T-helper 1 cell treated with Interleukin-12 subunit alpha and Interleukin-12 subunit beta and Interleukin-4 antibody, amounts not matched to agents 30 μg/mL and 1 μg/mL, for 36 hours (primary cell): Measurements from ENCODE around the gene DUSP21.

Source experiments
- H3K27ac Mint-ChIP-seq: one replicate; pipeline ENCODE4 v1.8.0; 2021; ENCODE audit warnings: mild to moderate bottlenecking, mixed read lengths
- H3K27me3 Mint-ChIP-seq: one replicate; pipeline ENCODE4 v1.8.0; 2021; ENCODE audit warnings: low read depth, mixed read lengths
- H3K36me3 Mint-ChIP-seq: one replicate; pipeline ENCODE4 v1.8.0; 2021; ENCODE audit warnings: low read depth, mixed read lengths
- H3K4me1 Mint-ChIP-seq: one replicate; pipeline ENCODE4 v1.8.0; 2021; ENCODE audit warnings: low read depth, mixed read lengths
- H3K4me3 Mint-ChIP-seq: one replicate; pipeline ENCODE4 v1.8.0; 2021; ENCODE audit warnings: mild to moderate bottlenecking, moderate library complexity, mixed read lengths
- H3K9me3 Mint-ChIP-seq: one replicate; pipeline ENCODE4 v1.8.0; 2021; ENCODE audit warnings: mixed read lengths

Gene DUSP21

DNA sequence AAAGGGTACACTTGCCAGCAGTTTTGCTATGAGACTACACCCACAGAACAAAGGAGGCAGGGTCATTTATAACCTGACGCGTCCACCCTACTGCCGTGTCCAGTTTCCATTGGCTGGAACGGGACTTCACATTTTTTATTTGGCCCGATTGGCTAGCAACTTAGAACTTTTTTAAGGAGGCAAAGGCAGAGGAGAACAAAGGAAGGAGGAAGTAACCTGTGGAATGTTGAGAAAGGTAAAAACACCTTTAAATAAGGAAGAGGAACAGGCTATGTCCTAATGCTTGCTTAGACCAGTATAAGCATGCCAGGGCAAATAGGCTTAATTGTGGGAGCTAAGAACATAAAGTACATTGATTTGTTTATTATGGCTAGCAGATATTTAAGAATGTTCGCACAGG is 47.8 kb downstream of the DUSP21 start:
- Mint-ChIP-seq H3K27me3 (no peaks in the 10 kb centered on the region), H3K9me3 (peaks cover 6% of the 10 kb centered on the region), H3K4me1 (peaks cover 11% of the 10 kb centered on the region), H3K36me3 (peaks cover 8% of the 10 kb centered on the region), H3K27ac (no peak overlapping the region), H3K4me3 (no peak overlapping the region)
